H1 (cell line): ENCODE results near the gene TMIGD1. TPM values are rescaled to one million over a fixed set of nuclear protein-coding genes. Genes with fewer than 3 reads are reported as not detected.

Experiments
- CTCF ChIA-PET: fragments of 300-600 bp; sonication (Branson Sonifier 250); formaldehyde crosslinking; loops from one replicate; lab custom pipeline; 2021; ENCODE audit not compliant: partially characterized antibody; lab: Charles Lee
- POLR2A ChIA-PET: fragments of 300-600 bp; sonication (Branson Sonifier 250); formaldehyde crosslinking; loops from one replicate; lab custom pipeline; 2021; ENCODE audit warnings: inconsistent platforms; ENCODE audit not compliant: partially characterized antibody; lab: Charles Lee
- DNase-seq, 2 experiments: peaks; one replicate each; pipeline versions ENCODE4 v3.0.0 to v3.0.0-alpha.2; 2010 to 2022; ENCODE audit warnings: low spot score in 2 of 2, low read depth in 1 of 2, mixed read lengths in 1 of 2
- FAIRE-seq: peaks from 2 replicates; lab custom pipeline; 2011; peaks lifted over from hg19 to GRCh38; lab: Jason Lieb, UNC
- H2AFZ ChIP-seq: 2 replicates; pipeline ENCODE4 v1.8.1; 2012; ENCODE audit warnings: low read length, inconsistent platforms
- H2AK5ac ChIP-seq: 2 replicates; pipeline ENCODE4 v1.6.1; 2013; ENCODE audit warnings: low read depth, low read length
- H2BK120ac ChIP-seq: replicated peaks from 2 replicates; pipeline ENCODE3; 2013; ENCODE audit warnings: low read depth, low read length, inconsistent platforms
- H2BK12ac ChIP-seq: 2 replicates; pipeline ENCODE4 v1.6.1; 2013; ENCODE audit warnings: low read depth, low read length
- H2BK15ac ChIP-seq: 2 replicates; pipeline ENCODE4 v1.6.1; 2013; ENCODE audit warnings: low read length
- H2BK20ac ChIP-seq: 2 replicates; pipeline ENCODE4 v1.6.1; 2013; ENCODE audit warnings: low read length
- H2BK5ac ChIP-seq: 2 replicates; pipeline ENCODE4 v1.6.1; 2013; ENCODE audit warnings: low read depth, low read length
- H3K14ac ChIP-seq: 2 replicates; pipeline ENCODE4 v1.6.1; 2013; ENCODE audit warnings: inconsistent platforms; ENCODE audit not compliant: insufficient read length
- H3K18ac ChIP-seq: 2 replicates; pipeline ENCODE4 v1.6.1; 2013; ENCODE audit warnings: low read length; ENCODE audit errors: extremely low read depth
- H3K23ac ChIP-seq: 2 replicates; pipeline ENCODE4 v1.6.1; 2013; ENCODE audit warnings: inconsistent platforms; ENCODE audit not compliant: insufficient read length
- H3K23me2 ChIP-seq: 2 replicates; pipeline ENCODE4 v1.6.1; 2013; ENCODE audit warnings: low read depth, low read length
- H3K27ac ChIP-seq: 2 replicates; pipeline ENCODE4 v1.6.1; 2011; ENCODE audit warnings: low read depth, low read length, inconsistent platforms
- H3K27me3 ChIP-seq, 4 experiments: replicated peaks in 1 of 4; 1 replicate in 1 of 4; 2 replicates in 3 of 4; pipeline versions ENCODE4 v1.6.1 to v1.8.1; 2011 to 2013; ENCODE audit warnings: low read length in 3 of 4, mild to moderate bottlenecking in 3 of 4, inconsistent platforms in 2 of 4, mixed read lengths in 2 of 4, moderate library complexity in 1 of 4; ENCODE audit not compliant: control insufficient read depth in 3 of 4, insufficient read depth in 3 of 4; ENCODE audit errors: extremely low read depth in 1 of 4
- H3K36me3 ChIP-seq, 4 experiments: 2 replicates each; pipeline versions ENCODE4 v1.6.1 to v1.8.1; 2011 to 2013; ENCODE audit warnings: mild to moderate bottlenecking in 4 of 4, low read length in 3 of 4, moderate library complexity in 2 of 4, control low read depth in 1 of 4, inconsistent platforms in 1 of 4; ENCODE audit not compliant: insufficient read depth in 4 of 4, control insufficient read depth in 2 of 4
- H3K4ac ChIP-seq: replicated peaks from 2 replicates; pipeline ENCODE3; 2013; ENCODE audit warnings: low read length, low read depth, mixed read lengths, inconsistent platforms; ENCODE audit not compliant: insufficient read length
- H3K4me1 ChIP-seq, 4 experiments: replicated peaks in 1 of 4; 1 replicate in 1 of 4; 2 replicates in 3 of 4; pipeline versions ENCODE4 v1.6.1 to v1.8.1; 2011 to 2013; ENCODE audit warnings: low read length in 3 of 4, inconsistent platforms in 2 of 4, mixed read lengths in 1 of 4; ENCODE audit not compliant: insufficient read depth in 4 of 4, control insufficient read depth in 3 of 4
- H3K4me2 ChIP-seq, 2 experiments: 2 replicates each; pipeline versions ENCODE4 v1.6.1 to v1.8.1; 2011 to 2013; ENCODE audit warnings: low read depth in 2 of 2, low read length in 2 of 2, control low read depth in 1 of 2, inconsistent platforms in 1 of 2, mild to moderate bottlenecking in 1 of 2; ENCODE audit not compliant: insufficient read depth in 1 of 2
- H3K4me3 ChIP-seq, 4 experiments: fragments of 200-600, 300-600 bp in 1 of 4; sonication (generic), shearing (Covaris generic), sonication (Bioruptor Twin) in 1 of 4; 2 replicates each; pipeline versions ENCODE4 v1.5.1 to v1.8.1; 2011 to 2016; ENCODE audit warnings: low read length in 4 of 4, low read depth in 3 of 4, control low read depth in 2 of 4, inconsistent platforms in 2 of 4, mild to moderate bottlenecking in 2 of 4, mixed read lengths in 1 of 4, moderate library complexity in 1 of 4; ENCODE audit not compliant: insufficient read depth in 2 of 4; ENCODE audit errors: extremely low read depth in 1 of 4
- H3K56ac ChIP-seq: replicated peaks from 2 replicates; pipeline ENCODE3; 2013; ENCODE audit warnings: low read depth, mild to moderate bottlenecking, mixed read lengths, low read length, inconsistent platforms; ENCODE audit not compliant: insufficient read length
- H3K79me1 ChIP-seq: 2 replicates; pipeline ENCODE4 v1.6.1; 2013; ENCODE audit warnings: low read depth, low read length, control low read depth
- H3K79me2 ChIP-seq, 2 experiments: 2 replicates each; pipeline versions ENCODE4 v1.6.1 to v1.8.1; 2012 to 2013; ENCODE audit warnings: low read length in 2 of 2, mild to moderate bottlenecking in 2 of 2, inconsistent platforms in 1 of 2; ENCODE audit not compliant: insufficient read depth in 2 of 2, control insufficient read depth in 1 of 2
- H3K9ac ChIP-seq, 4 experiments: replicated peaks in 1 of 4; 1 replicate in 1 of 4; 2 replicates in 3 of 4; pipeline versions ENCODE4 v1.6.1 to v1.8.1; 2011 to 2013; ENCODE audit warnings: low read depth in 3 of 4, low read length in 3 of 4, control low read depth in 2 of 4, mild to moderate bottlenecking in 2 of 4, moderate library complexity in 2 of 4, inconsistent platforms in 1 of 4; ENCODE audit errors: extremely low read depth in 1 of 4
- H3K9me3 ChIP-seq, 2 experiments: 2 replicates each; pipeline versions ENCODE4 v1.6.1 to v1.8.1; 2012 to 2013; ENCODE audit warnings: mild to moderate bottlenecking in 2 of 2, moderate library complexity in 2 of 2, control low read depth in 1 of 2, inconsistent platforms in 1 of 2, low read depth in 1 of 2, low read length in 1 of 2, mixed read lengths in 1 of 2; ENCODE audit not compliant: insufficient read depth in 2 of 2
- H4K20me1 ChIP-seq, 2 experiments: replicated peaks in 1 of 2; 2 replicates each; pipeline versions ENCODE3 to v1.8.1; 2011 to 2013; ENCODE audit warnings: inconsistent platforms in 2 of 2, low read length in 2 of 2, mild to moderate bottlenecking in 1 of 2; ENCODE audit not compliant: insufficient read depth in 2 of 2, control insufficient read depth in 1 of 2
- H4K5ac ChIP-seq: 2 replicates; pipeline ENCODE4 v1.6.1; 2013; ENCODE audit warnings: low read length, low read depth, mixed read lengths, inconsistent platforms; ENCODE audit not compliant: insufficient read length
- H4K8ac ChIP-seq: 2 replicates; pipeline ENCODE4 v1.8.0; 2013; ENCODE audit warnings: mild to moderate bottlenecking, moderate library complexity, low read length, inconsistent platforms; ENCODE audit not compliant: insufficient read depth; ENCODE audit errors: extremely low read depth
- H4K91ac ChIP-seq: replicated peaks from 2 replicates; pipeline ENCODE3; 2013; ENCODE audit warnings: low read length, mixed read lengths, inconsistent platforms; ENCODE audit not compliant: insufficient read length
- CTCF ChIP-seq, 3 experiments: IDR thresholded peaks; 1 replicate in 2 of 3; 2 replicates in 1 of 3; pipeline versions ENCODE4 v1.5.1 to v1.6.1; 2011; ENCODE audit warnings: low read length in 3 of 3, mild to moderate bottlenecking in 3 of 3, inconsistent platforms in 2 of 3, low read depth in 1 of 3, moderate library complexity in 1 of 3; ENCODE audit not compliant: insufficient read depth in 1 of 3; ENCODE audit errors: control extremely low read depth in 1 of 3
- RAD21 ChIP-seq, 2 experiments: IDR thresholded peaks in 1 of 2; conservative IDR thresholded peaks in 1 of 2; 2 replicates each; pipeline ENCODE4 v1.6.1; 2011; ENCODE audit warnings: low read depth in 2 of 2, low read length in 2 of 2, improper control_type of control experiment in 1 of 2, inconsistent platforms in 1 of 2, mild to moderate bottlenecking in 1 of 2, moderate library complexity in 1 of 2
- SUZ12 ChIP-seq: fragments of 200-600 bp; sonication (generic); IDR thresholded peaks from 2 replicates; pipeline ENCODE4 v1.6.1; 2012; ENCODE audit warnings: mild to moderate bottlenecking, inconsistent platforms, low read length, moderate library complexity, mixed read lengths
- WGBS, 2 experiments: shearing (Covaris generic) in 1 of 2; methylation state at CpG; one replicate each; pipeline versions ENCODE4 v1.1.6 to v1.1.7; 2013 to 2015; ENCODE audit warnings: low lambda C conversion rate in 2 of 2, mixed read lengths in 2 of 2, inconsistent platforms in 1 of 2, low coverage in 1 of 2, missing lambda C conversion rate in 1 of 2; ENCODE audit not compliant: insufficient replicate concordance in 2 of 2, insufficient coverage in 1 of 2, insufficient read length in 1 of 2; ENCODE audit errors: extremely low coverage in 1 of 2, missing lambda C conversion rate in 1 of 2; 5-methylcytosine and 5-hydroxymethylcytosine counted together
- polyA plus RNA-seq, 7 experiments: library from polyadenylated mRNA; depleted of rRNA in 3 of 7; stranded (reverse) in 5 of 7; unstranded in 2 of 7; fragments of >200 nt in 5 of 7; fragments of 200-250 nt in 2 of 7; gene quantifications; 1 replicate in 5 of 7; 2 replicates in 1 of 7; 4 replicates in 1 of 7; pipeline versions ENCODE4 v1.2.1 to v1.2.3, GENCODE V29; 2011 to 2013; ENCODE audit warnings: missing spikeins in 2 of 7, mixed read lengths in 2 of 7
- total RNA-seq: library from RNA; stranded (reverse); fragmentation: NEBNext Ultra II Directional; extraction: Animal tissue kit (Norgen Biotek cat#: 25700); gene quantifications from 2 replicates; pipeline ENCODE4 v1.2.1, GENCODE V29; 2021

Gene TMIGD1
- total and polyA plus RNA-seq, 2 of the 8 experiments (the other 6 are each of a cell fraction or from before 2014, with no cell fraction given), result not detected

DNA sequence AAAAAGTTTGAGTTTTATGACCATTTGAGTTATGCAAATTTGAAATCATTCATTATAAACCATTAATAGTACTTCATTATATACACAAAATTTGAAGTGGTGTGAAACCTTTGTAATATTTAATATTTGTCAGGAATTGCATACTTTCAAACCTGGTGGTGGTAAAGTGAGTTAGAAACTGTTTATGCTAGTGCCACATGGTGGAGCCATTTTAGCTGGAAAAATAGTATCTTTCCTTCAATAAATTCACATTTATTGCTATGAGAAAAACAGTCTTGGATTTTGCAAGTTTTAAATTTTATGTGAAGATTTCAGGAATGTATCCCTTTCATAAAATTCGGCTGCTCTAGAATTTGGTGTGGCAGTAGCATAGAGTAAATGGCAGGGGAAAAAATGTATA is 34.9 kb downstream of the TMIGD1 start:
- Histone ChIP-seq H3K4me3 (no peak overlapping the region), H4K8ac (no peak overlapping the region), H3K14ac (no peak overlapping the region), H2AK5ac (no peak overlapping the region), H3K27ac (no peak overlapping the region), H3K9ac (no peak overlapping the region), H2BK120ac (no peak overlapping the region), H3K79me1 (no peaks in the 10 kb centered on the region), H2BK20ac (no peak overlapping the region), H3K4me2 (no peak overlapping the region), H3K4ac (no peak overlapping the region), H2BK15ac (no peak overlapping the region), H3K23ac (no peak overlapping the region), H3K79me2 (no peaks in the 10 kb centered on the region), H4K20me1 (no peaks in the 10 kb centered on the region), H2BK5ac (no peak overlapping the region), H3K27me3 (no peaks in the 10 kb centered on the region), H2AFZ (no peak overlapping the region), H4K5ac (no peak overlapping the region), H3K4me1 (no peaks in the 10 kb centered on the region), H3K9me3 (no peaks in the 10 kb centered on the region), H3K36me3 (no peaks in the 10 kb centered on the region), H4K91ac (no peak overlapping the region), H2BK12ac (no peak overlapping the region), H3K23me2 (no peaks in the 10 kb centered on the region), H3K56ac (no peak overlapping the region), H3K18ac (no peak overlapping the region)
- 88% methylated on average over 1 of the region's 1 CpG; no CpG with 5 or more reads in 1 of the 2 experiments for WGBS, 2 experiments
- DNase-seq (no peak), FAIRE-seq (no peak)
- ChIA-PET CTCF (interaction anchor here (1.0 kb wide), 1 partner anchor 37 kb away, joined by 3 read pairs; no protein-coding TSS in a partner anchor), POLR2A (no interaction called here)
- TF ChIP-seq RAD21 (IDR thresholded peaks at IDR 0.05 in 1 of 2, conservative IDR thresholded peaks at IDR 0.05 in 1 of 2; ENCODE audit: low read depth in 2 of 2, low read length in 2 of 2) (0 out of 4 replicates have a peak, but pooled peaks of 1 of the 2 experiments have one; percentile 6), SUZ12 (no peak), CTCF (IDR thresholded peaks at IDR 0.05; ENCODE audit: control extremely low read depth in 1 of 3, insufficient read depth in 1 of 3, low read depth in 1 of 3, low read length in 3 of 3) (peak in 1 of 3 experiments; percentile 8; a peak in 1 of 4 replicates)
